ENCODE results near the gene NXF1. TPM values are rescaled to one million over a fixed set of nuclear protein-coding genes. Genes with fewer than 3 reads are reported as not detected.

NXF1 gene
- polyA plus RNA-seq, 1 donor (not counting 4 experiments of a cell fraction or from before 2014, with no cell fraction given) = 25.3 TPM

- Histone ChIP-seq H3K9me3 (ENCODE audit: control insufficient read depth, low read depth, low read length) (no peaks in the 10 kb centered on the region), H3K9ac (ENCODE audit: control insufficient read depth, extremely low read depth, insufficient read depth, low read length) (no peak overlapping the region), H3K4me1 (ENCODE audit: control insufficient read depth, extremely low read depth, insufficient read depth, low read length) (peaks cover 7% of the 10 kb centered on the region), H3K9me1 (ENCODE audit: control insufficient read depth, extremely low read depth, insufficient read depth, low read length) (no peaks in the 10 kb centered on the region), H4K20me1 (ENCODE audit: control insufficient read depth, extremely low read depth, insufficient read depth, low read length) (peaks cover 3% of the 10 kb centered on the region), H3K36me3 (ENCODE audit: control insufficient read depth in 2 of 2, extremely low read depth in 1 of 2, insufficient read depth in 2 of 2, low read length in 2 of 2) (peaks cover 42 to 73% of the 10 kb centered on the region in 2 experiments), H2AFZ (ENCODE audit: control insufficient read depth, low read length) (no peak overlapping the region), H3K79me2 (ENCODE audit: control insufficient read depth, insufficient read depth, low read length) (peaks cover 15% of the 10 kb centered on the region), H3K4me2 (ENCODE audit: control insufficient read depth, extremely low read depth, insufficient read depth, low read depth, low read length) (no peak overlapping the region), H3K4me3 (ENCODE audit: control insufficient read depth in 2 of 3, extremely low read depth in 1 of 3, insufficient read depth in 2 of 3, low read depth in 1 of 3, low read length in 3 of 3) (no peak overlapping the region), H3K27me3 (ENCODE audit: control insufficient read depth, extremely low read depth, insufficient read depth, low read length) (no peaks in the 10 kb centered on the region), H3K27ac (ENCODE audit: control insufficient read depth, insufficient read depth, low read length) (no peak overlapping the region)
- TF ChIP-seq EZH2 (IDR thresholded peaks at IDR 0.05; ENCODE audit: low read length) (no peak), CTCF (optimal IDR thresholded peaks at IDR 0.05 in 1 of 3, IDR thresholded peaks at IDR 0.05 in 1 of 3, conservative IDR thresholded peaks at IDR 0.05 in 1 of 3; ENCODE audit: extremely low read depth in 1 of 3, insufficient read depth in 2 of 3, low read length in 3 of 3) (no peak)
- dilution Hi-C loops (cut with MboI; ENCODE audit: extremely low pct_ligation_motif_present, low sequenced_read_pairs) = no loop called here
- DNase-seq (ENCODE audit: low read depth, low spot score) (no peak), FAIRE-seq (no peak)
Measured at GRCh38 chr11:62799486-62799885, 5.8 kb downstream of the NXF1 start.

DNA sequence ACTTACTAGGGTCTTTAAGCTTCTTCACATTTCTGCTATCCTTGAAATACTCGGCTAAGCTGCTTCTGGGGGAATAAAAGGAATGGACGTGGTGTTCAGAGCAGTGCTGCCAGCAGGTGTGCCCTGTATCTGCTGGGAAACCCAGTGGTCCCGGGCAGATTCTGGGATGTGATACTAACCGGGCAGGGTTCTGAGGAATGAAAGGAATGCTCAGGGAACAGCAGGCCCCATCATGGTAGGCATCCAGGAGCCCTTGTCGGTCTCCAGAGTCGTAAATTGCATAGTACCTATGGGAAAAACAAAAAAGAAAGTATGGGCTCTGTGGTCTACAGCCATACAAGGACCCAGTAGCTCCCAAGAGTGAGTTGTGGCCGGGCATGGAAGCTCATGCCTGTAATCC is 9.0 kb downstream of the NXF1 start:
- no peak overlapping the region for H2AFZ ChIP-seq (ENCODE audit: control insufficient read depth, low read length)
- H3K4me1 ChIP-seq (ENCODE audit: control insufficient read depth, extremely low read depth, insufficient read depth, low read length) = peaks cover 6% of the 10 kb centered on the region
- FAIRE-seq (no peak), DNase-seq (ENCODE audit: low read depth, low spot score) (no peak)
- TF ChIP-seq CTCF (optimal IDR thresholded peaks at IDR 0.05 in 1 of 3, IDR thresholded peaks at IDR 0.05 in 1 of 3, conservative IDR thresholded peaks at IDR 0.05 in 1 of 3; ENCODE audit: extremely low read depth in 1 of 3, insufficient read depth in 2 of 3, low read length in 3 of 3) (no peak), EZH2 (IDR thresholded peaks at IDR 0.05; ENCODE audit: low read length) (no peak)
- no peaks in the 10 kb centered on the region for H4K20me1 ChIP-seq (ENCODE audit: control insufficient read depth, extremely low read depth, insufficient read depth, low read length)
- no peak overlapping the region for H3K9ac ChIP-seq (ENCODE audit: control insufficient read depth, extremely low read depth, insufficient read depth, low read length)
- H3K36me3 ChIP-seq (ENCODE audit: control insufficient read depth in 2 of 2, extremely low read depth in 1 of 2, insufficient read depth in 2 of 2, low read length in 2 of 2) = peaks cover 43 to 66% of the 10 kb centered on the region in 2 experiments
- H3K9me3 ChIP-seq (ENCODE audit: control insufficient read depth, low read depth, low read length) = no peaks in the 10 kb centered on the region
- no peaks in the 10 kb centered on the region for H3K27me3 ChIP-seq (ENCODE audit: control insufficient read depth, extremely low read depth, insufficient read depth, low read length)
- no peak overlapping the region for H3K4me3 ChIP-seq (ENCODE audit: control insufficient read depth in 2 of 3, extremely low read depth in 1 of 3, insufficient read depth in 2 of 3, low read depth in 1 of 3, low read length in 3 of 3)
- no peak overlapping the region for H3K4me2 ChIP-seq (ENCODE audit: control insufficient read depth, extremely low read depth, insufficient read depth, low read depth, low read length)
- H3K27ac ChIP-seq (ENCODE audit: control insufficient read depth, insufficient read depth, low read length) = no peak overlapping the region
- dilution Hi-C loops (cut with MboI; ENCODE audit: extremely low pct_ligation_motif_present, low sequenced_read_pairs) = no loop called here
- peaks cover 5% of the 10 kb centered on the region for H3K79me2 ChIP-seq (ENCODE audit: control insufficient read depth, insufficient read depth, low read length)
- H3K9me1 ChIP-seq (ENCODE audit: control insufficient read depth, extremely low read depth, insufficient read depth, low read length) = no peaks in the 10 kb centered on the region
